ENCODE data around the gene CNNM2. TPM values are rescaled to one million over a fixed set of nuclear protein-coding genes. Genes with fewer than 3 reads are reported as not detected.

Gene CNNM2
- total RNA-seq, 1 experiment from 2014 or later, result 7.2 TPM

DNA sequence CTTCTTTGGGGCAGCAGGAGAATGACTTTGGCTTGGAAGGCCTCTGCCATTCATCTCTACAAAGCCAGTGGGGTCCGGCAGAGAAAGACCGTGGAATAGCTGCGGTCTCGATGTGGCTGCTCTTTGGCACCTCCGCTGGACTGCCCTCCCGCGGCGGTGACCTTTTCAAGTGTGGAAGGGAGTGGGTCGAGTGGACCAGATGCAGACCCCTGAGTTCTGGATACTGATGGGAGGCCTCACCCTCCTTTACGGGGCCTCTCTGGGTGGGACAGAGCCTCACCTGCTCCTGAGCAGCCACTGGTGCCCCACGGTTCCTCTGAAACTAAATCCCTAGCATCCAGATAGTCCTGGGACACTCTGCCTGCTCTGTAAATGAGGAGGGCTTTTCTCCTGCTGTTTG is 161.9 kb downstream of the CNNM2 start:
- H3K4me3 ChIP-seq (ENCODE audit: low read length), result no peak overlapping the region
- intact Hi-C loops (cut with micrococcal nuclease), result loop anchor here (5.0 kb wide), 1 partner anchor 162 kb away; no protein-coding TSS in a partner anchor
- H3K9ac ChIP-seq (ENCODE audit: low read length), result no peak overlapping the region
- no peaks in the 10 kb centered on the region for H3K9me2 ChIP-seq (replicated peaks; ENCODE audit: low read length)
- H4K20me1 ChIP-seq (ENCODE audit: low read length), result no peaks in the 10 kb centered on the region
- TF ChIP-seq EZH2 (IDR thresholded peaks at IDR 0.05; ENCODE audit: low read length, unreplicated experiment) (no peak), EZH2phosphoT487 (IDR thresholded peaks at IDR 0.05; ENCODE audit: borderline replicate concordance, low read length) (no peak)
- TF ChIP-seq, protein P1, sequence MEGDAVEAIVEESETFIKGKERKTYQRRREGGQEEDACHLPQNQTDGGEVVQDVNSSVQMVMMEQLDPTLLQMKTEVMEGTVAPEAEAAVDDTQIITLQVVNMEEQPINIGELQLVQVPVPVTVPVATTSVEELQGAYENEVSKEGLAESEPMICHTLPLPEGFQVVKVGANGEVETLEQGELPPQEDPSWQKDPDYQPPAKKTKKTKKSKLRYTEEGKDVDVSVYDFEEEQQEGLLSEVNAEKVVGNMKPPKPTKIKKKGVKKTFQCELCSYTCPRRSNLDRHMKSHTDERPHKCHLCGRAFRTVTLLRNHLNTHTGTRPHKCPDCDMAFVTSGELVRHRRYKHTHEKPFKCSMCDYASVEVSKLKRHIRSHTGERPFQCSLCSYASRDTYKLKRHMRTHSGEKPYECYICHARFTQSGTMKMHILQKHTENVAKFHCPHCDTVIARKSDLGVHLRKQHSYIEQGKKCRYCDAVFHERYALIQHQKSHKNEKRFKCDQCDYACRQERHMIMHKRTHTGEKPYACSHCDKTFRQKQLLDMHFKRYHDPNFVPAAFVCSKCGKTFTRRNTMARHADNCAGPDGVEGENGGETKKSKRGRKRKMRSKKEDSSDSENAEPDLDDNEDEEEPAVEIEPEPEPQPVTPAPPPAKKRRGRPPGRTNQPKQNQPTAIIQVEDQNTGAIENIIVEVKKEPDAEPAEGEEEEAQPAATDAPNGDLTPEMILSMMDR (conservative IDR thresholded peaks at IDR 0.05; ENCODE audit: low read depth, low read length), result no peak
- no peaks in the 10 kb centered on the region for H3K4me1 ChIP-seq (ENCODE audit: insufficient read depth, low read length)
- no peaks in the 10 kb centered on the region for H3F3A ChIP-seq (ENCODE audit: low read length, unreplicated experiment)
- BruUV-seq (replicated peaks), result no TSS peak
- CTCF ChIA-PET, result no interaction called here
- no peak overlapping the region for H3K4me2 ChIP-seq (ENCODE audit: low read length)
- no peaks in the 10 kb centered on the region for H3K9me3 ChIP-seq (ENCODE audit: low read length)
- DNase-seq, result no peak
- no peak overlapping the region for H2AFZ ChIP-seq (ENCODE audit: low read length)
- POLR2A ChIA-PET (ENCODE audit: unreplicated experiment), result no interaction called here
- no peaks in the 10 kb centered on the region for H3K27me3 ChIP-seq (ENCODE audit: low read length)
- H3K27ac ChIP-seq (ENCODE audit: low read length), result no peak overlapping the region
- peaks cover 5% of the 10 kb centered on the region; the same call in 1 of the 2 replicates for H3K36me3 ChIP-seq (ENCODE audit: low read depth, low read length)
- no peak for ATAC-seq
- H3K79me2 ChIP-seq (ENCODE audit: low read length), result no peaks in the 10 kb centered on the region

DNA sequence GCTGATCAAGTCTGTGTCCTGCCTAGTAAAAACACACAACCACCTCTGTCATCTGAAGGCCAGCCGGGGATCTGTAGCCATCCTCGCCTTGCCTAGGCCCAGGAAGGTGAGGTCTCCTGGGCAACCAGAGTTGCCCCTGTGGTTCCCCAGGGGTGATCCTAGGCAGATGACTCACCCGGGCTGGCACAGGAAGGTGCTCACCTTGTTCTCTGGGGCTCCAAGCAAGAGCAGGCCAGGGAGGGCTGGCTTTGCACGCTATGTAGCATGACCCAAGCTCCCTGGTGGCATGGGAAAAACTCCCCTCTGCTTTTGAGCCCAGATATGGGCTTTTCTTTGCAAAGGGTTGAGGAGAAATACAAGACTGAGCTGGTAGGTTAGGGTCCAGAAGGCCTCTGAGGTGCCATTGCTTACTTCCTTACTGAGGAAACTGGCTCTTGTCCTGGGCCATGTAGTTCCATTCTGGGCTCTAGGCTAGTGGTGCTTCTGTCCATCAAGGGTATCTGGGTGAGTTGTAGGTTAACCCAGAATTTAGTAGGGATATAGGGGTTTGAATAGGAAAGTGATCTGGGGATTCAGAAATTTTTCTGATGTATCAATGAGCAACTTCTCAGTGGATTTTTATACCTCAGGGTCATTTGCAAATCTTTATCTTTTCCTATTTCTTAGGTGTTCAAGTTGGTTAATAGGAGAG is 162.9 kb downstream of the CNNM2 start:
- TF ChIP-seq, protein P1 (conservative IDR thresholded peaks at IDR 0.05; ENCODE audit: low read depth, low read length), result no peak
- TF ChIP-seq EZH2phosphoT487 (IDR thresholded peaks at IDR 0.05; ENCODE audit: borderline replicate concordance, low read length), result no peak
- TF ChIP-seq EZH2 (IDR thresholded peaks at IDR 0.05; ENCODE audit: low read length, unreplicated experiment), result no peak
- ATAC-seq, result peak; percentile 28; the same call in 1 of the 2 replicates
- Histone ChIP-seq H3K4me2 (ENCODE audit: low read length) (no peak overlapping the region), H3K27me3 (ENCODE audit: low read length) (no peaks in the 10 kb centered on the region), H3K9ac (ENCODE audit: low read length) (no peak overlapping the region), H2AFZ (ENCODE audit: low read length) (no peak overlapping the region), H3K9me2 (replicated peaks; ENCODE audit: low read length) (no peaks in the 10 kb centered on the region), H3K27ac (ENCODE audit: low read length) (no peak overlapping the region), H3K4me1 (ENCODE audit: insufficient read depth, low read length) (no peaks in the 10 kb centered on the region), H3K4me3 (ENCODE audit: low read length) (no peak overlapping the region), H3K36me3 (ENCODE audit: low read depth, low read length) (peaks cover 15% of the 10 kb centered on the region; the same call in 1 of the 2 replicates), H4K20me1 (ENCODE audit: low read length) (no peaks in the 10 kb centered on the region), H3K79me2 (ENCODE audit: low read length) (no peaks in the 10 kb centered on the region), H3K9me3 (ENCODE audit: low read length) (no peaks in the 10 kb centered on the region), H3F3A (ENCODE audit: low read length, unreplicated experiment) (no peaks in the 10 kb centered on the region)
- POLR2A ChIA-PET (ENCODE audit: unreplicated experiment), result no interaction called here
- peak; percentile 11 for DNase-seq
- TSS peak; percentile 3 for BruUV-seq (replicated peaks)
- CTCF ChIA-PET, result no interaction called here
- intact Hi-C loops (cut with micrococcal nuclease), result loop anchor here (5.0 kb wide), 1 partner anchor 161 kb away; no protein-coding TSS in a partner anchor

- CTCF ChIA-PET, result no interaction called here
These were observed 164.6 kb downstream of the CNNM2 start for GRCh38 chr10:103082683-103083082.

More at GRCh38 chr10:103082683-103083082, 164.6 kb downstream of the CNNM2 start:
- intact Hi-C loops (cut with micrococcal nuclease), result loop anchor here (5.0 kb wide), 1 partner anchor 160 kb away; no protein-coding TSS in a partner anchor
- no peaks in the 10 kb centered on the region for H3K9me2 ChIP-seq (replicated peaks; ENCODE audit: low read length)
- TF ChIP-seq, protein P1 (conservative IDR thresholded peaks at IDR 0.05; ENCODE audit: low read depth, low read length), result no peak
- H3K9ac ChIP-seq (ENCODE audit: low read length), result no peak overlapping the region
- no TSS peak for BruUV-seq (replicated peaks)
- no peaks in the 10 kb centered on the region for H3F3A ChIP-seq (ENCODE audit: low read length, unreplicated experiment)
- POLR2A ChIA-PET (ENCODE audit: unreplicated experiment), result no interaction called here
- H3K27ac ChIP-seq (ENCODE audit: low read length), result no peak overlapping the region
- no peaks in the 10 kb centered on the region for H3K27me3 ChIP-seq (ENCODE audit: low read length)
- H4K20me1 ChIP-seq (ENCODE audit: low read length), result no peaks in the 10 kb centered on the region
- no peak overlapping the region for H3K4me2 ChIP-seq (ENCODE audit: low read length)
- ATAC-seq (no peak), DNase-seq (no peak)
- H2AFZ ChIP-seq (ENCODE audit: low read length), result no peak overlapping the region
- H3K4me3 ChIP-seq (ENCODE audit: low read length), result no peak overlapping the region
- no peaks in the 10 kb centered on the region for H3K9me3 ChIP-seq (ENCODE audit: low read length)
- no peaks in the 10 kb centered on the region for H3K4me1 ChIP-seq (ENCODE audit: insufficient read depth, low read length)
- peaks cover 23% of the 10 kb centered on the region; the same call in 1 of the 2 replicates for H3K36me3 ChIP-seq (ENCODE audit: low read depth, low read length)
- no peaks in the 10 kb centered on the region for H3K79me2 ChIP-seq (ENCODE audit: low read length)
